Glomerular visceral epithelial cell (primary cell): Measurements from ENCODE around the gene ACO2.
"Not testable (repeated sequence)": the region's sequence is repeated elsewhere in the genome, so short reads cannot be mapped to it uniquely, and the experiment has no call there.

Experiments used
- DNase-seq: peaks from one replicate; pipeline ENCODE4 v3.0.0-alpha.2; 2016; ENCODE audit errors: extremely low spot score

ACO2 gene

GRCh38 chr22:41448189-41448808 is 20.6 kb upstream of the ACO2 start:
- DNase-seq: peak; percentile 98

- no peak for DNase-seq
These were observed 10.7 kb upstream of the ACO2 start for GRCh38 chr22:41458161-41458728.

GRCh38 chr22:41459431-41459830 is 9.5 kb upstream of the ACO2 start:
- DNase-seq: no peak

GRCh38 chr22:41460071-41460470 is 8.8 kb upstream of the ACO2 start:
- not testable (repeated sequence) for DNase-seq

GRCh38 chr22:41461901-41462300 is 7.0 kb upstream of the ACO2 start:
- no peak for DNase-seq

- peak; percentile 9 for DNase-seq
These were observed 418 bp downstream of the ACO2 start for GRCh38 chr22:41469218-41469851.

GRCh38 chr22:41470886-41471285 is 2.0 kb downstream of the ACO2 start:
- DNase-seq: no peak

GRCh38 chr22:41471568-41471967 is 2.7 kb downstream of the ACO2 start:
- no peak for DNase-seq

- no peak for DNase-seq
These were observed 6.0 kb downstream of the ACO2 start for GRCh38 chr22:41474872-41475451.

- no peak for DNase-seq
These were observed 9.6 kb downstream of the ACO2 start for GRCh38 chr22:41478473-41478872.

GRCh38 chr22:41478891-41479521 is 10.1 kb downstream of the ACO2 start:
- DNase-seq: no peak

- peak; percentile 6 for DNase-seq
These were observed 10.9 kb downstream of the ACO2 start for GRCh38 chr22:41479671-41480396.

- no peak for DNase-seq
These were observed 11.4 kb downstream of the ACO2 start for GRCh38 chr22:41480397-41480735.

- DNase-seq: no peak
These were observed 12.4 kb downstream of the ACO2 start for GRCh38 chr22:41481131-41481830.

- no peak for DNase-seq
These were observed 13.0 kb downstream of the ACO2 start for GRCh38 chr22:41481925-41482318.

GRCh38 chr22:41482319-41482935 is 13.5 kb downstream of the ACO2 start:
- DNase-seq: peak; percentile 39

- DNase-seq: no peak
These were observed 16.1 kb downstream of the ACO2 start for GRCh38 chr22:41485033-41485432.

GRCh38 chr22:41487037-41487935 is 18.4 kb downstream of the ACO2 start:
- DNase-seq: no peak

GRCh38 chr22:41488076-41488475 is 19.2 kb downstream of the ACO2 start:
- DNase-seq: no peak
